Mucosa of stomach (tissue), 1 donor: ENCODE results near the gene CDK7.

Experiments
- H3K27me3 ChIP-seq: one replicate; pipeline ENCODE4 v1.7.0; 2013; ENCODE audit warnings: mild to moderate bottlenecking, low read length; ENCODE audit not compliant: control insufficient read depth, insufficient read depth
- H3K36me3 ChIP-seq: one replicate; pipeline ENCODE4 v1.7.0; 2013; ENCODE audit warnings: low read length; ENCODE audit not compliant: control insufficient read depth, insufficient read depth
- H3K4me1 ChIP-seq: one replicate; pipeline ENCODE4 v1.7.0; 2013; ENCODE audit warnings: mild to moderate bottlenecking, low read length; ENCODE audit not compliant: control insufficient read depth, insufficient read depth
- H3K4me3 ChIP-seq: one replicate; pipeline ENCODE4 v1.7.0; 2013; ENCODE audit warnings: low read length
- H3K9ac ChIP-seq: one replicate; pipeline ENCODE4 v1.7.0; 2013; ENCODE audit warnings: mild to moderate bottlenecking, low read length, moderate library complexity
- H3K9me3 ChIP-seq: one replicate; pipeline ENCODE4 v1.7.0; 2013; ENCODE audit warnings: mild to moderate bottlenecking, low read length, moderate library complexity; ENCODE audit not compliant: control insufficient read depth
- donor health status: Pancreatic carcinoma.

The CDK7 gene

GRCh38 chr5:69305512-69305911, 70.8 kb downstream of the CDK7 start:
- no peaks in the 10 kb centered on the region for H3K4me1 ChIP-seq
- H3K4me3 ChIP-seq, result no peak overlapping the region
- no peaks in the 10 kb centered on the region for H3K27me3 ChIP-seq
- H3K36me3 ChIP-seq, result no peaks in the 10 kb centered on the region
- H3K9ac ChIP-seq, result no peak overlapping the region
- H3K9me3 ChIP-seq, result no peaks in the 10 kb centered on the region

- H3K4me3 ChIP-seq, result no peak overlapping the region
- no peaks in the 10 kb centered on the region for H3K9me3 ChIP-seq
- H3K36me3 ChIP-seq, result peaks cover 8% of the 10 kb centered on the region
Observed at GRCh38 chr5:69308046-69308553, 73.4 kb downstream of the CDK7 start.

GRCh38 chr5:69309380-69309779, 74.7 kb downstream of the CDK7 start:
- Histone ChIP-seq H3K9me3 (no peaks in the 10 kb centered on the region), H3K4me1 (no peaks in the 10 kb centered on the region), H3K27me3 (no peaks in the 10 kb centered on the region), H3K36me3 (peaks cover 8% of the 10 kb centered on the region), H3K4me3 (no peak overlapping the region), H3K9ac (no peak overlapping the region)

More at GRCh38 chr5:69308046-69308553, 73.4 kb downstream of the CDK7 start:
- Histone ChIP-seq H3K27me3 (no peaks in the 10 kb centered on the region), H3K9ac (no peak overlapping the region), H3K4me1 (no peaks in the 10 kb centered on the region)

- Histone ChIP-seq H3K27me3 (no peaks in the 10 kb centered on the region), H3K4me1 (no peaks in the 10 kb centered on the region), H3K9me3 (no peaks in the 10 kb centered on the region), H3K9ac (no peak overlapping the region), H3K4me3 (no peak overlapping the region), H3K36me3 (peaks cover 8% of the 10 kb centered on the region)
Observed at GRCh38 chr5:69312459-69313160, 77.9 kb downstream of the CDK7 start.

- H3K4me3 ChIP-seq, result no peak overlapping the region
- H3K36me3 ChIP-seq, result peaks cover 8% of the 10 kb centered on the region
- no peak overlapping the region for H3K9ac ChIP-seq
- H3K4me1 ChIP-seq, result no peaks in the 10 kb centered on the region
- H3K9me3 ChIP-seq, result no peaks in the 10 kb centered on the region
- no peaks in the 10 kb centered on the region for H3K27me3 ChIP-seq
Observed at GRCh38 chr5:69313428-69313827, 78.7 kb downstream of the CDK7 start.

- H3K4me1 ChIP-seq, result no peaks in the 10 kb centered on the region
- no peaks in the 10 kb centered on the region for H3K27me3 ChIP-seq
- no peaks in the 10 kb centered on the region for H3K9me3 ChIP-seq
- peaks cover 8% of the 10 kb centered on the region for H3K36me3 ChIP-seq
- no peak overlapping the region for H3K9ac ChIP-seq
- H3K4me3 ChIP-seq, result no peak overlapping the region
Observed at GRCh38 chr5:69315972-69316371, 81.3 kb downstream of the CDK7 start.

- Histone ChIP-seq H3K9ac (no peak overlapping the region), H3K27me3 (no peaks in the 10 kb centered on the region), H3K4me3 (no peak overlapping the region), H3K36me3 (peaks cover 7% of the 10 kb centered on the region), H3K4me1 (no peaks in the 10 kb centered on the region), H3K9me3 (no peaks in the 10 kb centered on the region)
Observed at GRCh38 chr5:69317391-69317790, 82.7 kb downstream of the CDK7 start.

- Histone ChIP-seq H3K4me3 (no peak overlapping the region), H3K27me3 (no peaks in the 10 kb centered on the region), H3K9me3 (no peaks in the 10 kb centered on the region), H3K4me1 (peaks cover 6% of the 10 kb centered on the region), H3K36me3 (no peaks in the 10 kb centered on the region), H3K9ac (no peak overlapping the region)
Observed at GRCh38 chr5:69326365-69326764, 91.7 kb downstream of the CDK7 start.
